Stimulated activated naive B cell treated with anti-CD40 and anti-IgM and Interleukin-4, amounts not matched to agents 10 μg/mL and 1 μg/mL and 100 μg/mL, for 72 hours (primary cell): ENCODE measurements around the gene GPR173.

ENCODE experiments used
- ATAC-seq, 2 donors: fragments of 150-1000 bp; cut with Tn5 transposase; replicated peaks; 2 replicates each; pipeline ENCODE4 v1.10.0; 2021; ENCODE audit warnings: moderate library complexity in 1 of 2
- DNase-seq: peaks from one replicate; pipeline ENCODE4 v3.0.0; 2021
- H3K27ac Mint-ChIP-seq: one replicate; pipeline ENCODE4 v1.8.0; 2022; ENCODE audit warnings: mild to moderate bottlenecking, mixed read lengths
- H3K27me3 Mint-ChIP-seq, 2 donors: one replicate each; pipeline ENCODE4 v1.8.0; 2022; ENCODE audit warnings: mixed read lengths in 2 of 2
- H3K36me3 Mint-ChIP-seq, 2 donors: one replicate each; pipeline ENCODE4 v1.8.0; 2022; ENCODE audit warnings: mixed read lengths in 2 of 2, mild to moderate bottlenecking in 1 of 2
- H3K4me1 Mint-ChIP-seq, 2 donors: one replicate each; pipeline ENCODE4 v1.8.0; 2022; ENCODE audit warnings: mixed read lengths in 2 of 2, mild to moderate bottlenecking in 1 of 2
- H3K4me3 Mint-ChIP-seq, 2 donors: one replicate each; pipeline ENCODE4 v1.8.0; 2022; ENCODE audit warnings: mild to moderate bottlenecking in 2 of 2, mixed read lengths in 2 of 2, moderate library complexity in 1 of 2
- H3K9me3 Mint-ChIP-seq, 2 donors: one replicate each; pipeline ENCODE4 v1.8.0; 2022; ENCODE audit warnings: mixed read lengths in 2 of 2, mild to moderate bottlenecking in 1 of 2

GPR173 gene

GRCh38 chrX:53077207-53078197, 28.9 kb downstream of the GPR173 start:
- DNase-seq (no peak), ATAC-seq (no peak)
- no peak overlapping the region for H3K4me3 Mint-ChIP-seq
- H3K27me3 Mint-ChIP-seq: peaks cover 0 to 13% of the 10 kb centered on the region in 2 donors
- peaks cover 0 to 2% of the 10 kb centered on the region in 2 donors for H3K9me3 Mint-ChIP-seq
- H3K36me3 Mint-ChIP-seq: peaks cover 0 to 2% of the 10 kb centered on the region in 2 donors
- H3K4me1 Mint-ChIP-seq: peaks cover 4 to 18% of the 10 kb centered on the region in 2 donors
- H3K27ac Mint-ChIP-seq: no peak overlapping the region

GRCh38 chrX:53078943-53079342, 30.4 kb downstream of the GPR173 start:
- no peak overlapping the region for H3K27ac Mint-ChIP-seq
- peaks cover 0 to 17% of the 10 kb centered on the region in 2 donors for H3K27me3 Mint-ChIP-seq
- H3K36me3 Mint-ChIP-seq: peaks cover 4 to 5% of the 10 kb centered on the region in 2 donors
- ATAC-seq (no peak), DNase-seq (no peak)
- peaks cover 15 to 25% of the 10 kb centered on the region in 2 donors for H3K4me1 Mint-ChIP-seq
- no peak overlapping the region for H3K4me3 Mint-ChIP-seq
- H3K9me3 Mint-ChIP-seq: peaks cover 0 to 2% of the 10 kb centered on the region in 2 donors

GRCh38 chrX:53080628-53081580, 32.3 kb downstream of the GPR173 start:
- Mint-ChIP-seq H3K9me3 (peaks cover 0 to 2% of the 10 kb centered on the region in 2 donors), H3K27me3 (peaks cover 0 to 23% of the 10 kb centered on the region in 2 donors), H3K36me3 (peaks cover 13 to 16% of the 10 kb centered on the region in 2 donors), H3K27ac (peak overlapping the region; percentile 91), H3K4me1 (peaks cover 18 to 36% of the 10 kb centered on the region in 2 donors), H3K4me3 (peak overlapping the region; percentile 75 to 81)
- no peak for DNase-seq
- no peak for ATAC-seq

- H3K27me3 Mint-ChIP-seq: peaks cover 0 to 27% of the 10 kb centered on the region in 2 donors
- DNase-seq (peak; percentile 93), ATAC-seq (peak; percentile 91 to 93)
- H3K9me3 Mint-ChIP-seq: no peaks in the 10 kb centered on the region
- H3K4me3 Mint-ChIP-seq: peak within 1 kb of the TSS; percentile 94 to 97
- H3K27ac Mint-ChIP-seq: peak within 1 kb of the TSS; percentile 100
- peaks cover 23 to 42% of the 10 kb centered on the region in 2 donors for H3K4me1 Mint-ChIP-seq
- H3K36me3 Mint-ChIP-seq: peaks cover 19% of the 10 kb centered on the region in 2 donors
These were observed 33.6 kb downstream of the GPR173 start, which contains the start of gene TSPYL2 for GRCh38 chrX:53081925-53082772. Gene TSPYL2, plus strand, starts transcription at chrX:53082367. Its CDS starts 132 bp downstream, at chrX:53082499.

- peaks cover 26 to 48% of the 10 kb centered on the region in 2 donors for H3K4me1 Mint-ChIP-seq
- H3K36me3 Mint-ChIP-seq: peaks cover 19% of the 10 kb centered on the region in 2 donors
- peak overlapping the region; percentile 94 to 97 for H3K4me3 Mint-ChIP-seq
- DNase-seq (no peak), ATAC-seq (no peak)
- H3K9me3 Mint-ChIP-seq: no peaks in the 10 kb centered on the region
- peaks cover 0 to 25% of the 10 kb centered on the region in 2 donors for H3K27me3 Mint-ChIP-seq
- peak overlapping the region; percentile 100 for H3K27ac Mint-ChIP-seq
These were observed 34.4 kb downstream of the GPR173 start for GRCh38 chrX:53082773-53083616.

- DNase-seq: no peak
- peaks cover 35 to 58% of the 10 kb centered on the region in 2 donors for H3K4me1 Mint-ChIP-seq
- no peaks in the 10 kb centered on the region for H3K9me3 Mint-ChIP-seq
- H3K27ac Mint-ChIP-seq: no peak overlapping the region
- H3K4me3 Mint-ChIP-seq: no peak overlapping the region
- no peak for ATAC-seq
- H3K36me3 Mint-ChIP-seq: peaks cover 25% of the 10 kb centered on the region in 2 donors
- peaks cover 0 to 24% of the 10 kb centered on the region in 2 donors for H3K27me3 Mint-ChIP-seq
These were observed 35.5 kb downstream of the GPR173 start for GRCh38 chrX:53084043-53084570.

GRCh38 chrX:53084863-53085262, 36.3 kb downstream of the GPR173 start:
- Mint-ChIP-seq H3K4me3 (no peak overlapping the region), H3K36me3 (peaks cover 25% of the 10 kb centered on the region in 2 donors), H3K9me3 (no peaks in the 10 kb centered on the region), H3K27ac (no peak overlapping the region), H3K27me3 (peaks cover 0 to 20% of the 10 kb centered on the region in 2 donors), H3K4me1 (peaks cover 35 to 58% of the 10 kb centered on the region in 2 donors)
- no peak for ATAC-seq
- DNase-seq: no peak

GRCh38 chrX:53085661-53086229, 37.2 kb downstream of the GPR173 start:
- H3K4me1 Mint-ChIP-seq: peaks cover 34 to 58% of the 10 kb centered on the region in 2 donors
- H3K4me3 Mint-ChIP-seq: no peak overlapping the region
- peaks cover 0 to 15% of the 10 kb centered on the region in 2 donors for H3K27me3 Mint-ChIP-seq
- DNase-seq: no peak
- no peaks in the 10 kb centered on the region for H3K9me3 Mint-ChIP-seq
- H3K36me3 Mint-ChIP-seq: peaks cover 25% of the 10 kb centered on the region in 2 donors
- no peak overlapping the region for H3K27ac Mint-ChIP-seq
- ATAC-seq: no peak

- no peaks in the 10 kb centered on the region for H3K9me3 Mint-ChIP-seq
- H3K36me3 Mint-ChIP-seq: peaks cover 25% of the 10 kb centered on the region in 2 donors
- H3K27ac Mint-ChIP-seq: no peak overlapping the region
- no peak for ATAC-seq
- no peak for DNase-seq
- peaks cover 31 to 58% of the 10 kb centered on the region in 2 donors for H3K4me1 Mint-ChIP-seq
- peaks cover 0 to 14% of the 10 kb centered on the region in 2 donors for H3K27me3 Mint-ChIP-seq
- no peak overlapping the region for H3K4me3 Mint-ChIP-seq
These were observed 37.9 kb downstream of the GPR173 start for GRCh38 chrX:53086464-53086863.

- Mint-ChIP-seq H3K4me3 (no peak overlapping the region), H3K27me3 (peaks cover 0 to 14% of the 10 kb centered on the region in 2 donors), H3K4me1 (peaks cover 31 to 54% of the 10 kb centered on the region in 2 donors), H3K9me3 (no peaks in the 10 kb centered on the region), H3K36me3 (peaks cover 24 to 25% of the 10 kb centered on the region in 2 donors), H3K27ac (peak overlapping the region; percentile 21)
- ATAC-seq (no peak), DNase-seq (no peak)
These were observed 38.8 kb downstream of the GPR173 start for GRCh38 chrX:53087388-53087831.

- peak overlapping the region; percentile 91 to 96 for H3K4me3 Mint-ChIP-seq
- peaks cover 0 to 13% of the 10 kb centered on the region in 2 donors for H3K27me3 Mint-ChIP-seq
- no peaks in the 10 kb centered on the region for H3K9me3 Mint-ChIP-seq
- H3K36me3 Mint-ChIP-seq: peaks cover 23 to 24% of the 10 kb centered on the region in 2 donors
- H3K27ac Mint-ChIP-seq: peak overlapping the region; percentile 97
- DNase-seq (peak; percentile 59), ATAC-seq (peak; percentile 74 to 85)
- H3K4me1 Mint-ChIP-seq: peaks cover 24 to 49% of the 10 kb centered on the region in 2 donors
These were observed 39.8 kb downstream of the GPR173 start for GRCh38 chrX:53088136-53088974.
